Measurements from ENCODE around the gene ATXN2.
"Not testable (repeated sequence)": the region's sequence is repeated elsewhere in the genome, so short reads cannot be mapped to it uniquely, and the experiment has no call there.

Gene ATXN2

GRCh38 chr12:111503116-111503515 lies 96.0 kb downstream of the ATXN2 start:
- no peak for DNase-seq (ENCODE audit: low read depth in 2 of 2)

- no peak for DNase-seq (ENCODE audit: low read depth in 2 of 2)
Measured at GRCh38 chr12:111494676-111495075, 104.4 kb downstream of the ATXN2 start.

GRCh38 chr12:111492979-111493378 lies 106.1 kb downstream of the ATXN2 start:
- not testable (repeated sequence) for DNase-seq (ENCODE audit: low read depth in 2 of 2)

GRCh38 chr12:111488798-111489197 lies 110.3 kb downstream of the ATXN2 start:
- no peak for DNase-seq (ENCODE audit: low read depth in 2 of 2)

- DNase-seq (ENCODE audit: low read depth in 2 of 2): no peak
Measured at GRCh38 chr12:111488271-111488670, 110.8 kb downstream of the ATXN2 start.

GRCh38 chr12:111482462-111482861 lies 116.7 kb downstream of the ATXN2 start:
- no peak for DNase-seq (ENCODE audit: low read depth in 2 of 2)

GRCh38 chr12:111471236-111471635 lies 127.9 kb downstream of the ATXN2 start:
- no peak for DNase-seq (ENCODE audit: low read depth in 2 of 2)

GRCh38 chr12:111469401-111469800 lies 129.7 kb downstream of the ATXN2 start:
- DNase-seq (ENCODE audit: low read depth in 2 of 2): no peak

GRCh38 chr12:111467857-111468241 lies 131.3 kb downstream of the ATXN2 start:
- DNase-seq (ENCODE audit: low read depth in 2 of 2): no peak

GRCh38 chr12:111467092-111467856 lies 131.8 kb downstream of the ATXN2 start:
- no peak for DNase-seq (ENCODE audit: low read depth in 2 of 2)

- DNase-seq (ENCODE audit: low read depth in 2 of 2): no peak
Measured at GRCh38 chr12:111462210-111462769, 136.8 kb downstream of the ATXN2 start.

GRCh38 chr12:111460111-111460510 lies 139.0 kb downstream of the ATXN2 start:
- not testable (repeated sequence) for DNase-seq (ENCODE audit: low read depth in 2 of 2)

GRCh38 chr12:111458546-111459172 lies 140.5 kb downstream of the ATXN2 start:
- no peak for DNase-seq (ENCODE audit: low read depth in 2 of 2)

- DNase-seq (ENCODE audit: low read depth in 2 of 2): no peak
Measured at GRCh38 chr12:111457577-111457976, 141.5 kb downstream of the ATXN2 start.

- DNase-seq (ENCODE audit: low read depth in 2 of 2): no peak
Measured at GRCh38 chr12:111457071-111457470, 142.0 kb downstream of the ATXN2 start.

GRCh38 chr12:111455448-111456320 lies 143.4 kb downstream of the ATXN2 start:
- DNase-seq (ENCODE audit: low read depth in 2 of 2): no peak

GRCh38 chr12:111454716-111455447 lies 144.2 kb downstream of the ATXN2 start:
- no peak for DNase-seq (ENCODE audit: low read depth in 2 of 2)

- DNase-seq (ENCODE audit: low read depth in 2 of 2): no peak
Measured at GRCh38 chr12:111454311-111454710, 144.8 kb downstream of the ATXN2 start.

- no peak for DNase-seq (ENCODE audit: low read depth in 2 of 2)
Measured at GRCh38 chr12:111453071-111453989, 145.8 kb downstream of the ATXN2 start.

GRCh38 chr12:111451649-111452129 lies 147.4 kb downstream of the ATXN2 start:
- no peak for DNase-seq (ENCODE audit: low read depth in 2 of 2)

All from stimulated activated CD8-positive, alpha-beta memory T cell treated with anti-CD3 and anti-CD28 coated beads, Interleukin-15, amount 100 ng/mL, for 4 hours (primary cell).